Gastrocnemius medialis (tissue), 4 donors: ENCODE results near the gene SFT2D3. TPM values are rescaled to one million over a fixed set of nuclear protein-coding genes. Genes with fewer than 3 reads are reported as not detected.

Experiments used
- ATAC-seq, 2 donors: fragments of 150-250 bp; one replicate each; pipeline ENCODE4 v1.9.1; 2016
- DNase-seq, 2 donors: peaks; one replicate each; pipeline ENCODE4 v3.0.0-alpha.2; 2019
- H3K27ac ChIP-seq, 4 donors: fragments of 200-600 bp; sonication (generic); 1 replicate in 1 of 4; 2 replicates in 3 of 4; pipeline ENCODE4 v1.5.1; 2016 to 2018; ENCODE audit warnings: mild to moderate bottlenecking in 2 of 4, moderate library complexity in 1 of 4
- H3K27me3 ChIP-seq, 3 donors: fragments of 200-600 bp; sonication (generic) in 2 of 3; 1 replicate in 1 of 3; 2 replicates in 2 of 3; pipeline versions ENCODE4 v1.5.1 to v1.6.0; 2016 to 2019; ENCODE audit warnings: mild to moderate bottlenecking in 1 of 3, moderate library complexity in 1 of 3
- H3K36me3 ChIP-seq, 2 donors: fragments of 200-600 bp; sonication (generic) in 1 of 2; one replicate each; pipeline ENCODE4 v1.5.1; 2017 to 2018
- H3K4me1 ChIP-seq, 2 donors: fragments of 200-600 bp; sonication (generic) in 1 of 2; one replicate each; pipeline ENCODE4 v1.5.1; 2016 to 2017; ENCODE audit warnings: mild to moderate bottlenecking in 2 of 2
- H3K4me3 ChIP-seq, 4 donors: fragments of 200-600 bp; sonication (generic) in 3 of 4; 1 replicate in 1 of 4; 2 replicates in 3 of 4; pipeline ENCODE4 v1.5.1; 2016 to 2019; ENCODE audit warnings: mild to moderate bottlenecking in 2 of 4
- H3K9me3 ChIP-seq, 3 donors: fragments of 200-600 bp; sonication (generic) in 2 of 3; 1 replicate in 1 of 3; 2 replicates in 2 of 3; pipeline ENCODE4 v1.5.1; 2016 to 2019
- CTCF ChIP-seq, 5 experiments: fragments of 450-650 bp in 3 of 5; fragments of 200-600 bp in 2 of 5; sonication (generic) in 2 of 5; IDR thresholded peaks in 4 of 5; conservative IDR thresholded peaks in 1 of 5; 1 replicate in 4 of 5; 2 replicates in 1 of 5; pipeline ENCODE4 v1.5.1; 2016 to 2019; ENCODE audit warnings: antibody characterized with exemption in 5 of 5, mild to moderate bottlenecking in 3 of 5, moderate library complexity in 3 of 5
- POLR2A ChIP-seq, 2 donors: fragments of 450-650 bp; IDR thresholded peaks; one replicate each; pipeline ENCODE4 v1.6.1; 2017; ENCODE audit warnings: antibody characterized with exemption in 2 of 2, mild to moderate bottlenecking in 2 of 2, moderate library complexity in 2 of 2
- in situ Hi-C, 4 donors: fragments of 200-750 bp; cut with MboI; loops; one replicate each; pipeline versions ENCODE4 v1.15.0 to v1.8.0; 2017; ENCODE audit warnings: low sequenced_read_pairs in 4 of 4
- intact Hi-C: fragments of 100-400 bp; cut with DNase I; formaldehyde crosslinking; loops from one replicate; pipeline ENCODE4 v1.15.1; 2023; ENCODE audit warnings: low total_unique reads
- total RNA-seq, 4 donors: library from RNA; depleted of rRNA; stranded (reverse); fragments of >200 nt; gene quantifications; one replicate each; pipeline versions ENCODE4 v1.1.0 to v1.2.3, GENCODE V29; 2016

The SFT2D3 gene
- total RNA-seq, 4 donors from 2014 or later, result 3.0 to 5.5 (median 3.5) TPM

- H3K4me1 ChIP-seq, result peaks cover 15 to 23% of the 10 kb centered on the region in 2 donors
- no peak overlapping the region for H3K4me3 ChIP-seq
- intact Hi-C loops (no loop called here), in situ Hi-C loops (no loop called here)
- no peak overlapping the region for H3K27ac ChIP-seq
- no peaks in the 10 kb centered on the region for H3K9me3 ChIP-seq
- no peak for DNase-seq
- no peak for ATAC-seq
- TF ChIP-seq CTCF (IDR thresholded peaks at IDR 0.05 in 4 of 5, conservative IDR thresholded peaks at IDR 0.05 in 1 of 5) (no peak), POLR2A (IDR thresholded peaks at IDR 0.05) (no peak)
- H3K36me3 ChIP-seq, result peaks cover 0 to 68% of the 10 kb centered on the region in 2 donors
- H3K27me3 ChIP-seq, result no peaks in the 10 kb centered on the region
Measured at GRCh38 chr2:127718271-127718670, 17.0 kb downstream of the SFT2D3 start.

DNA sequence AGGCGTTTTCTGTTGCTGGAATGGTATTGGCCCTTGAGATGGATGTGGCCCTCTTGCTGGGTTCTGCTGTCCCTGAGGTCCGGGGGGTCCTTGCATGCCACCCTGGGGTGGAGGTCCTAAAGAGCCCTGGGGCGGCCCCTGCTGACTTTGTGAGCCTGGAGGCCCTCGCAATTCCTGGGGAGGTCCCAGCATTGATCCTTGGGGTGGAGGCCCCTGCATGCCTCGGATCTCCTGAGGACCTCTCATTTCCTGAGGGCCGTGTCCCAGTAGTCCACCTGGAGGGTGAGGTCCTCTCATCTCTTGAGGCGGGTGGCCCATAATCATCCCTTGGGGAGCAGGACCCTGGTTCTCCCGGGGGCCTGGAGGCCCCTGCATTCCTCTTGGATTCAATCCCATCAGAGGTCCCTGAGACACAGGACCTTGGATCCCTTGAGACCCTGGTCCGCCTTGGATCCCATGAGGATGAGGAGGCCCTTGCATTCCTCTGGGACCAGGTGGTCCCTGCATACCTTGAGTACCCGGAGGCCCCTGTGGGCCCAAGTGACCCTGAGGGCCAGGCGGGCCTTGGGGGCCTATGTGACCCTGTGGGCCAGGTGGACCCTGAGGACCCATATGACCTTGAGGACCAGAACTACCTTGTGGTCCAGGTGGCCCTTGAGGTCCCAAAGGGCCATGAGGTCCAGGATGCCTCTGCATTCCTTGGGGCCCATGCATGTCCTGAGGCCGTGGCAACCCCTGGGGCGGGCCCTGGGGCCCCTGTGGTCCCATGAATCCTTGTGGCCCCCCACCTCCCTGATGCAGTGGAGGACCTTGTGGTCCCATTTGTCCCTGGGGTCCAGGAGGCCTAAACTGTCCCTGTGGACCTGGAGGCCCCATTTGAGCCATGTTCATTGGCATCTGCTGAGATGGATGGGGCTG, 18.3 kb downstream of the SFT2D3 start:
- no peaks in the 10 kb centered on the region for H3K9me3 ChIP-seq
- H3K4me3 ChIP-seq, result no peak overlapping the region
- H3K27ac ChIP-seq, result no peak overlapping the region
- no peak for TF ChIP-seq CTCF (IDR thresholded peaks at IDR 0.05 in 4 of 5, conservative IDR thresholded peaks at IDR 0.05 in 1 of 5)
- no peak for TF ChIP-seq POLR2A (IDR thresholded peaks at IDR 0.05)
- peaks cover 0 to 66% of the 10 kb centered on the region in 2 donors for H3K36me3 ChIP-seq
- peaks cover 27% of the 10 kb centered on the region in 2 donors for H3K4me1 ChIP-seq
- ATAC-seq, result no peak
- in situ Hi-C loops, result no loop called here
- DNase-seq, result no peak
- H3K27me3 ChIP-seq, result no peaks in the 10 kb centered on the region
- intact Hi-C loops, result no loop called here

DNA sequence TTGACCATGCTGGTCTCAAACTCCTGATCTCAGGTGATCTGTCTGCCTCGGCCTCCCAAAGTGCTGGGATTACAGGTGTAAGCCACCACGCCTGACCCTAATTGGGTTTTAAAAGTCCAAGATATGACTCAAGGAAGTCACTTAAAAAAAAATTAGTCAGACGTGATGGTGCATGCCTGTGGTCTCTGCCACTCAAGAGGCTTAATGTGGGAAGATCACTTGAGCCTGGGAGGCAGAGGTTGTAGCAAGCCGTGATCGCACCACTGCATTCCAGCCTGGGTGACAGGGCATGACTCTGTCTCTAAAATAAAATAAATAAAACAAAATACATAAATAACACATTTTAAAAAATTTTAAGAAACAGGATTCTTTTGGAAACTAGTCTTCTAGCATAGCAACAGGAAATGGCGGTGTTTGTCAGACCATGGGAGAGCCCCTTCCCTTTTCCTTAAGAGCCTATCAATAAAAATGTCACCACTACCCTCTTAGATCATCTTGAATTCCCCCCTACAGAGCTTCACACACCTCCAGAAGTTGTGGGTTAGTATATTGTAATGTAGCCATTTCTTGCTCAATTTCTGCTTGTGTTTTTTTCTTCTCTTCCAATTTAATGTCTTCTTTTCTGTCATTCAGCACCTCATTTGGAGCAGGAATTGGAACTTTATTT, 20.1 kb downstream of the SFT2D3 start:
- peaks cover 27% of the 10 kb centered on the region in 2 donors for H3K4me1 ChIP-seq
- DNase-seq (no peak), ATAC-seq (no peak)
- H3K36me3 ChIP-seq, result peaks cover 0 to 61% of the 10 kb centered on the region in 2 donors
- H3K27ac ChIP-seq, result no peak overlapping the region
- no peaks in the 10 kb centered on the region for H3K9me3 ChIP-seq
- intact Hi-C loops, result no loop called here
- H3K4me3 ChIP-seq, result no peak overlapping the region
- in situ Hi-C loops, result no loop called here
- H3K27me3 ChIP-seq, result no peaks in the 10 kb centered on the region
- TF ChIP-seq CTCF (IDR thresholded peaks at IDR 0.05 in 4 of 5, conservative IDR thresholded peaks at IDR 0.05 in 1 of 5), result no peak
- no peak for TF ChIP-seq POLR2A (IDR thresholded peaks at IDR 0.05)

- peaks cover 0 to 56% of the 10 kb centered on the region in 2 donors for H3K36me3 ChIP-seq
- no peak overlapping the region for H3K4me3 ChIP-seq
- in situ Hi-C loops, result no loop called here
- H3K9me3 ChIP-seq, result no peaks in the 10 kb centered on the region
- peaks cover 27 to 32% of the 10 kb centered on the region in 2 donors for H3K4me1 ChIP-seq
- DNase-seq (no peak), ATAC-seq (no peak)
- no peak for TF ChIP-seq POLR2A (IDR thresholded peaks at IDR 0.05)
- no peak for TF ChIP-seq CTCF (IDR thresholded peaks at IDR 0.05 in 4 of 5, conservative IDR thresholded peaks at IDR 0.05 in 1 of 5)
- H3K27me3 ChIP-seq, result no peaks in the 10 kb centered on the region
- intact Hi-C loops, result no loop called here
- H3K27ac ChIP-seq, result peak overlapping the region in 2 of 4 donors; percentile 5 to 48
Measured at GRCh38 chr2:127721978-127722355, 20.7 kb downstream of the SFT2D3 start.
